A673 (cell line): Measurements from ENCODE around the gene PRSS8.
"Not testable (repeated sequence)": the region's sequence is repeated elsewhere in the genome, so short reads cannot be mapped to it uniquely, and the experiment has no call there.

ENCODE experiments used
- CTCF ChIP-seq: fragments of 300-800, 200-600 bp; sonication (generic); conservative IDR thresholded peaks from 2 replicates; pipeline ENCODE4 v1.5.1; 2017; ENCODE audit warnings: low read depth, mild to moderate bottlenecking, antibody characterized with exemption, low read length, moderate library complexity, mixed read lengths
- EZH2 ChIP-seq: fragments of 200-600 bp; sonication (generic); IDR thresholded peaks from 2 replicates; pipeline ENCODE4 v1.6.1; 2017; ENCODE audit warnings: borderline replicate concordance, low read depth, mild to moderate bottlenecking, mixed read lengths, antibody characterized with exemption, low read length; ENCODE audit not compliant: poor library complexity, severe bottlenecking

- not testable (repeated sequence) for TF ChIP-seq CTCF, EZH2
Measured at GRCh38 chr16:31144418-31144817, 8.9 kb upstream of the PRSS8 start.
